ENCODE data around the gene BCL11B.

BCL11B gene

GRCh38 chr14:99320105-99320572 lies 48.1 kb upstream of the BCL11B start:
- Histone ChIP-seq H4K20me1 (ENCODE audit: insufficient read depth, low read length) (no peaks in the 10 kb centered on the region), H3K4me1 (ENCODE audit: insufficient read depth, low read length, severe bottlenecking) (no peaks in the 10 kb centered on the region), H3K9ac (ENCODE audit: low read length) (no peak overlapping the region), H3K9me3 (ENCODE audit: low read length) (no peaks in the 10 kb centered on the region), H3K9me2 (ENCODE audit: low read depth, low read length) (no peaks in the 10 kb centered on the region), H3K27me3 (ENCODE audit: insufficient read depth, low read length) (no peaks in the 10 kb centered on the region), H2AFZ (ENCODE audit: low read length) (no peak overlapping the region), H3K4me3 (ENCODE audit: low read depth, low read length, poor library complexity, severe bottlenecking) (no peak overlapping the region), H3F3A (ENCODE audit: insufficient read depth, low read length) (no peaks in the 10 kb centered on the region), H3K36me3 (ENCODE audit: insufficient read depth, low read length) (no peaks in the 10 kb centered on the region), H3K27ac (ENCODE audit: low read depth, low read length, poor library complexity, severe bottlenecking) (no peak overlapping the region), H3K4me2 (ENCODE audit: low read length) (no peak overlapping the region), H3K79me2 (ENCODE audit: insufficient read depth, low read length) (no peaks in the 10 kb centered on the region)
- TF ChIP-seq EZH2 (IDR thresholded peaks at IDR 0.05; ENCODE audit: borderline replicate concordance, low read length): no peak
- TF ChIP-seq, protein P1, sequence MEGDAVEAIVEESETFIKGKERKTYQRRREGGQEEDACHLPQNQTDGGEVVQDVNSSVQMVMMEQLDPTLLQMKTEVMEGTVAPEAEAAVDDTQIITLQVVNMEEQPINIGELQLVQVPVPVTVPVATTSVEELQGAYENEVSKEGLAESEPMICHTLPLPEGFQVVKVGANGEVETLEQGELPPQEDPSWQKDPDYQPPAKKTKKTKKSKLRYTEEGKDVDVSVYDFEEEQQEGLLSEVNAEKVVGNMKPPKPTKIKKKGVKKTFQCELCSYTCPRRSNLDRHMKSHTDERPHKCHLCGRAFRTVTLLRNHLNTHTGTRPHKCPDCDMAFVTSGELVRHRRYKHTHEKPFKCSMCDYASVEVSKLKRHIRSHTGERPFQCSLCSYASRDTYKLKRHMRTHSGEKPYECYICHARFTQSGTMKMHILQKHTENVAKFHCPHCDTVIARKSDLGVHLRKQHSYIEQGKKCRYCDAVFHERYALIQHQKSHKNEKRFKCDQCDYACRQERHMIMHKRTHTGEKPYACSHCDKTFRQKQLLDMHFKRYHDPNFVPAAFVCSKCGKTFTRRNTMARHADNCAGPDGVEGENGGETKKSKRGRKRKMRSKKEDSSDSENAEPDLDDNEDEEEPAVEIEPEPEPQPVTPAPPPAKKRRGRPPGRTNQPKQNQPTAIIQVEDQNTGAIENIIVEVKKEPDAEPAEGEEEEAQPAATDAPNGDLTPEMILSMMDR (IDR thresholded peaks at IDR 0.05; ENCODE audit: low read length): peak; percentile 93

DNA sequence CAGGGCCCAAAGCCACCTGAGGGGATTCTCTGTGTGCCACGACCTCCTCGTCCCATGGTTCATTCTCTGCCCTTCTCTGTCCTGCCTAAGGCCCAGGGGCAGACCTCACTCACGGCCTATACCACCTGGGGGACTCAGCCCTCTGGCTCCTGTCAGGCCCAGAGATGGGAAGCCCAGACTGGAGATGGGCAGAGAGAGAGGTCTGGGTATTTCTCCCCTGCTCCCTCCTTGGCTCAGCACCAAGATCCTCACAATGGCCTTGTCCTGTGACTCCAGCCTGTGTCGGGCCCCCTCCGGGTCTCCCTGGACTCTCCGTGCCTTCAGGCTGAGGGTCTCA lies 46.9 kb upstream of the BCL11B start:
- no peaks in the 10 kb centered on the region for H3K9me3 ChIP-seq (ENCODE audit: low read length)
- no peak overlapping the region for H3K4me3 ChIP-seq (ENCODE audit: low read depth, low read length, poor library complexity, severe bottlenecking)
- no peak overlapping the region for H3K9ac ChIP-seq (ENCODE audit: low read length)
- H3K27me3 ChIP-seq (ENCODE audit: insufficient read depth, low read length): no peaks in the 10 kb centered on the region
- TF ChIP-seq, protein P1 (IDR thresholded peaks at IDR 0.05; ENCODE audit: low read length): no peak
- no peak for TF ChIP-seq EZH2 (IDR thresholded peaks at IDR 0.05; ENCODE audit: borderline replicate concordance, low read length)
- no peaks in the 10 kb centered on the region for H3K36me3 ChIP-seq (ENCODE audit: insufficient read depth, low read length)
- no peak overlapping the region for H2AFZ ChIP-seq (ENCODE audit: low read length)
- no peaks in the 10 kb centered on the region for H4K20me1 ChIP-seq (ENCODE audit: insufficient read depth, low read length)
- H3K27ac ChIP-seq (ENCODE audit: low read depth, low read length, poor library complexity, severe bottlenecking): no peak overlapping the region
- no peak overlapping the region for H3K4me2 ChIP-seq (ENCODE audit: low read length)
- no peaks in the 10 kb centered on the region for H3K4me1 ChIP-seq (ENCODE audit: insufficient read depth, low read length, severe bottlenecking)
- no peaks in the 10 kb centered on the region for H3F3A ChIP-seq (ENCODE audit: insufficient read depth, low read length)
- H3K79me2 ChIP-seq (ENCODE audit: insufficient read depth, low read length): no peaks in the 10 kb centered on the region
- no peaks in the 10 kb centered on the region for H3K9me2 ChIP-seq (ENCODE audit: low read depth, low read length)

DNA sequence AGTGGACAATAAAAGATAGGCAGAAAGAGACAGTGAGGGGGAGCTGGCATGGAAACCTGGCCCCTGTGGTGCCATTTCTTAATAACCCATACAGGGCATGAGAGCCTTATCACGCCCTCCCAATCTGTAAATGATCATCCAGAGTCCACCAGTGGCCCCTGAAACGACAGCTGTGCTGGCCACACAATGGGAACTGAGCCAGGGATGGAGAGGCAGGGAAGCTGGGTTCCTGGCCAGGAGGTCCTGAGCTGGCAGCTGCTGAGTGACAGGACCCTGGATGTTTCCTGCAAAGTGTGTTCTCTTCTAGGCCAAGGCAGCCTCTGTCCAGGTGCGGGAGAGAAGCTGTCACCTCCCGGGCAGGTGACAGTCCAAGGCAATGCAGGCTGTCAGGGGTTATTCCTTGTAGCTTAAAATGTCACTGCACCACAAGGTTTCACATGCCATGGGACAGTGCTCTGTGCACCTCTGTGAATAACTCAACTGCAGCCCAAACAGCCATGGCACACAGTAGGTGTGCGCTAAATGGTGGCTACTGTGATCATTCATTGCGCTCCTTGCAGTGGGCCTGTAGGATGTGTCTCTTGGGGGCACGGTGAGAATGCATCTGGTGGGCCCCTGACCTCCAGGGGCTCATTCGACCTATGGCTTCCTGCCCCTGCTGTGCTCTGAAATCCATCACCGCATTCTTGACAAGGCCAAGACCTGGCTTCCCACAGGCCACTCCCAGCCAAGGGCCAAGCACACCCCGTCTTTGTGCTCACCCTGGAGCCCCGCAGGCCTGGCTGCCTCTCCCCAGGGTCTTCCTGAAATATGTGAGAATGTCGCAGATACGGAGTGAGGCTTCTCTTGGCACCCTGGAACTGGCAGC lies 46.3 kb upstream of the BCL11B start:
- TF ChIP-seq, protein P1 (IDR thresholded peaks at IDR 0.05; ENCODE audit: low read length): no peak
- TF ChIP-seq EZH2 (IDR thresholded peaks at IDR 0.05; ENCODE audit: borderline replicate concordance, low read length): no peak
- Histone ChIP-seq H3K27ac (ENCODE audit: low read depth, low read length, poor library complexity, severe bottlenecking) (no peak overlapping the region), H3K36me3 (ENCODE audit: insufficient read depth, low read length) (no peaks in the 10 kb centered on the region)

More for the DNA sequence above, 46.3 kb upstream of the BCL11B start:
- no peak overlapping the region for H3K4me2 ChIP-seq (ENCODE audit: low read length)
- no peaks in the 10 kb centered on the region for H4K20me1 ChIP-seq (ENCODE audit: insufficient read depth, low read length)
- H3K79me2 ChIP-seq (ENCODE audit: insufficient read depth, low read length): no peaks in the 10 kb centered on the region
- no peak overlapping the region for H3K9ac ChIP-seq (ENCODE audit: low read length)
- H3K9me3 ChIP-seq (ENCODE audit: low read length): no peaks in the 10 kb centered on the region
- H3K27me3 ChIP-seq (ENCODE audit: insufficient read depth, low read length): no peaks in the 10 kb centered on the region
- H3K9me2 ChIP-seq (ENCODE audit: low read depth, low read length): no peaks in the 10 kb centered on the region
- H3F3A ChIP-seq (ENCODE audit: insufficient read depth, low read length): no peaks in the 10 kb centered on the region
- H3K4me1 ChIP-seq (ENCODE audit: insufficient read depth, low read length, severe bottlenecking): no peaks in the 10 kb centered on the region
- H3K4me3 ChIP-seq (ENCODE audit: low read depth, low read length, poor library complexity, severe bottlenecking): no peak overlapping the region
- H2AFZ ChIP-seq (ENCODE audit: low read length): no peak overlapping the region
